B cell (primary cell): ENCODE data around the gene PHACTR2.

ENCODE experiments used
- EZH2 ChIP-seq: IDR thresholded peaks from 2 replicates; pipeline ENCODE4 v1.6.1; 2012; ENCODE audit warnings: borderline replicate concordance, low read depth, mild to moderate bottlenecking, moderate library complexity, low read length; ENCODE audit not compliant: insufficient read depth, poor library complexity, severe bottlenecking
- TF ChIP-seq, protein P1 (sequence below): fragments of 200-600 bp; IDR thresholded peaks from one replicate; pipeline ENCODE4 v1.8.0; 2022; ENCODE audit warnings: antibody characterized with exemption, mild to moderate bottlenecking

DNA sequence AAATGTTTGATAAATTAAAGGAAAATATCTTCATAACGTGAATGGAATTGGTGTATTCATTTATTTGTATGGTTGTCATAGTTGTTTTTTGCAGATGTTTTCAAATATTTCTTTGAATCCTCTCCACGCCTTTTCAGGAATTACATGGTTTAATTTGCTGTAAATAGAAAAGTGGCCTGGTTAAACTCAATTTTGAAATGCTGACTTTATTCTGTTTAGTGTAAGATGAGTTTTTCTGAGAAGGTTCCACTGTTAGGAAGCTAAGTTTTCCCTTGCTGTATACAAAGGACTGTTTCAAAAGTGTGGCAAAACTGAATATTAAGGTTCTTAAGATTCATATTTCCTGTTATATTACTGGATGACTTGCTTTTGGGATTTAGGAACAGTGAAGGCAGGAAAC, 186.0 kb downstream of the PHACTR2 start:
- TF ChIP-seq, protein P1, sequence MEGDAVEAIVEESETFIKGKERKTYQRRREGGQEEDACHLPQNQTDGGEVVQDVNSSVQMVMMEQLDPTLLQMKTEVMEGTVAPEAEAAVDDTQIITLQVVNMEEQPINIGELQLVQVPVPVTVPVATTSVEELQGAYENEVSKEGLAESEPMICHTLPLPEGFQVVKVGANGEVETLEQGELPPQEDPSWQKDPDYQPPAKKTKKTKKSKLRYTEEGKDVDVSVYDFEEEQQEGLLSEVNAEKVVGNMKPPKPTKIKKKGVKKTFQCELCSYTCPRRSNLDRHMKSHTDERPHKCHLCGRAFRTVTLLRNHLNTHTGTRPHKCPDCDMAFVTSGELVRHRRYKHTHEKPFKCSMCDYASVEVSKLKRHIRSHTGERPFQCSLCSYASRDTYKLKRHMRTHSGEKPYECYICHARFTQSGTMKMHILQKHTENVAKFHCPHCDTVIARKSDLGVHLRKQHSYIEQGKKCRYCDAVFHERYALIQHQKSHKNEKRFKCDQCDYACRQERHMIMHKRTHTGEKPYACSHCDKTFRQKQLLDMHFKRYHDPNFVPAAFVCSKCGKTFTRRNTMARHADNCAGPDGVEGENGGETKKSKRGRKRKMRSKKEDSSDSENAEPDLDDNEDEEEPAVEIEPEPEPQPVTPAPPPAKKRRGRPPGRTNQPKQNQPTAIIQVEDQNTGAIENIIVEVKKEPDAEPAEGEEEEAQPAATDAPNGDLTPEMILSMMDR = no peak
- TF ChIP-seq EZH2 = no peak
